OCI-LY3 (cell line): Measurements from ENCODE around the gene HS3ST2.

Source experiments
- CTCF ChIP-seq: fragments of 200-600, 300-600 bp; sonication (generic); IDR thresholded peaks from 2 replicates; pipeline ENCODE4 v1.5.1; 2014; ENCODE audit warnings: antibody characterized with exemption, low read length, low read depth
- EZH2phosphoT487 ChIP-seq: fragments of 200-600 bp; shearing (Covaris generic); IDR thresholded peaks from 2 replicates; pipeline ENCODE4 v1.6.1; 2018; ENCODE audit warnings: antibody characterized with exemption, mixed run types, low read depth

GRCh38 chr16:22946433-22946832 is 132.5 kb downstream of the HS3ST2 start:
- TF ChIP-seq CTCF, result no peak
- TF ChIP-seq EZH2phosphoT487, result no peak
